ENCODE data around the gene C12orf56.
"Not testable (repeated sequence)": the region's sequence is repeated elsewhere in the genome, so short reads cannot be mapped to it uniquely, and the experiment has no call there.

C12orf56 gene

DNA sequence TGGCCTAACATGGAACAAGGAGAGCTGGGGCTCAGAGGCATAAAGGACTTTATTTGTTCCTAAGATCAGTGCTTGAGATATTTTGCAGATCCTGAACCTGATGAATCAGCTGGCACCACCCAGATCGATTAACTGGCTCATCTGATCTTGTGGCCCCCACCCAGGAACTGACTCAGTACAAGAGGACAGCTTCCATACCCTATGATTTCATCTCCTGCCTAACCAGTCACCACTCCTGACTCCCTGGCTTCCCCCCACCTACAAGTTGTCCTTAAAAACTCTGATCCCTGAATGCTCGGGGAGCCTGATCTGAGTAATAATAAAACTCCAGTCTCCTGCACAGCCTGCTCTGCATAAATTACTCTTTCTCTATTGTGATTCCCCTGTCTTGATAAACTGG lies 5.1 kb downstream of the C12orf56 start:
- no peak for DNase-seq (ENCODE audit: low read depth)

DNA sequence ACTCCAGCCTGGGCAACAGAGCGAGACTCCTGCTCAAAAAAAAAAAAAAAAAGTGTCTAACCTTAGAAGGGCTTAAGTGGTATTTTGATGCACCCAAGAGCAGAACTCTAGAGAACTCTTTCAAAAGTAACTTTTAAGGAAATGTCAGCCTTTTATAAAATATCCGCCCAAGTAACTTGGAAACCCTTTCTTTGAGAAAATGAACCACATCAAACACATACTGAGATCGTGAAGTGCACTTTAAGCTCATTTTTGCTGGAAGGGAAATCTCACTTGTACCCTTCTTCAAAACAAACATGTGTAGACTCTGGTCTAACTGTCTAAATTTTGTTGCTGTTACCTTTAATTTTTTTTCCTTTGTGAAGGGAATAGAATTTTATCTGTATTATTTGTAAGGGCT lies 5.5 kb downstream of the C12orf56 start:
- DNase-seq (ENCODE audit: low read depth), result no peak

DNA sequence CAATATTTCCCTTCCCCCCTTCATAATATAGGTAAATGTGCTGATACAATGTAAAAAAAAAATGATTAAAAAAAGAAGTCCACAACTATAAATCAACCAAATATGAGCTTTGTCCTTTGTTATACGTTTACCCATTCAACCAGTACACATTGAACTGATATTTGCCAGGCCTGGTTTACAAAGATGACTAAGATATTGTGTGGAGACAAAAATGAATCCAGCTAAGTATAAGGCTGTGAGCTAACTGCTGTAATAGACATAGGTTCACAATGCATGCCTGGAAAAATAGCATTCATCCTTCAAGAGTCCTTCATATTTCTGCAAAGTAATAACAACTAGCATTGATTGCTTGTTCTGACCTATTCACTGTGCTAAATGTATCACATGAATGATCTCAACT lies 6.9 kb downstream of the C12orf56 start:
- DNase-seq (ENCODE audit: low read depth), result no peak

DNA sequence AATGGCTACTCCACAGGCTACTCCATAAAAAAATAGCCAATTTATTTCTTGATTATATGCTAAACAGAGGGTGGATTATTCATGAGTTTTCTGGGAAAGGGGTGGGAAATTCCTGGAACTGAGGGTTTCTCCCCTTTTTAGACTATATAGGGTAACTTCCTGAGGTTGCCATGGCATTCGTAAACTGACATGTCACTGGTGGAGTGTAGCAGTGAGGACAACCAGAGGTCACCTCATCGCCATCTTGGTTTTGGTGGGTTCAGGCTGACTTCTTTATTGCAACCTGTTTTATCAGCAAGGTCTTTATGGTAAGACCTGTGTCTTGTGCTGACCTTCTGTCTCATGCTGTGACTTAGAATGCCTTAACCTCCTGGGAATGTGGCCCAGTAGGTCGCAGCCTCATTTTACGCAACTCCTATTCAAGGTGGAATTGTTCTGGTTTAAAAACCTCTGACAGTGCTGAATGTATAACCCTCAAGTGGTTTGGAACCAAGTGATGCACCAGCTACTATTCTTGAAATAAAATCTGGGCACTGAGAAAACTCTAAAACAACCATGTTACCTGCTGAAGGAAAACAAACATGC lies 27.7 kb downstream of the C12orf56 start:
- DNase-seq (ENCODE audit: low read depth), result no peak

DNA sequence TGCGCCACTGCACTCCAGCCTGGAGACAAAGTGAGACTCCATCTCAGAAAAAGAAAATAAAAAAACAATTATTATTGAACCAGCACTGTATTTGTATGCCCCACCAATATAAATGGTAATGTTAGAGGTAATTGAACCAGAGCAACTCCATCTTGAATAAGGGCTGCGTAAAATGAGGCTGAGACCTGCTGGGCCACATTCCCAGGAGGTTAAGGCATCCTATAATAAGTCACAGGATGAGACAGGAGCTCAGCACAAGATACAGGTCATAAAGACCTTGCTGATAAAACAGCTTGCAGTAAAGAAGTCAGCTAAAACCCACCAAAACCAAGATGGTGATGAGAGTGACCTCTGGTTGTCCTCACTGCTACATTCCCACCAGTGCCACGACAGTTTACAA lies 29.4 kb downstream of the C12orf56 start:
- not testable (repeated sequence) for DNase-seq (ENCODE audit: low read depth)

DNA sequence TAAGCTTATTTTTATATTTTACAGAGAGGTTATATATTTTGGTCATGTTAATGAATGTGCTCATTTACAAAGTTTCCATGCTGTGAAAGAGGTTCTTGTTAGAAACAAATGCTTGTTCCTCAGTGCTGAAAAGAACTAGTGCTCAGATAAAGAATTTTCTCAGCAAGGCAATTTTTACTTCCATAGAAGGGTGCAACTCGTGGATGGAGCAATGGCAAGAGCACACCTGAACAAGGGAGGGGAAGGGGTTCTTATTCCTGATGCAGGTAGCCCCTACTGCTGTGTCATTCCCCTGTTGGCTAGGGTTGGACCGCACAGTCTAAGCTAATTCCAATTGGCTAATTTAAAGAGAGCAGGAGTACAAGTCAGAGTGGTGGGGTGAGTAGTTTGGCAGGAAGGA lies 34.3 kb downstream of the C12orf56 start:
- DNase-seq (ENCODE audit: low read depth), result not testable (repeated sequence)

DNA sequence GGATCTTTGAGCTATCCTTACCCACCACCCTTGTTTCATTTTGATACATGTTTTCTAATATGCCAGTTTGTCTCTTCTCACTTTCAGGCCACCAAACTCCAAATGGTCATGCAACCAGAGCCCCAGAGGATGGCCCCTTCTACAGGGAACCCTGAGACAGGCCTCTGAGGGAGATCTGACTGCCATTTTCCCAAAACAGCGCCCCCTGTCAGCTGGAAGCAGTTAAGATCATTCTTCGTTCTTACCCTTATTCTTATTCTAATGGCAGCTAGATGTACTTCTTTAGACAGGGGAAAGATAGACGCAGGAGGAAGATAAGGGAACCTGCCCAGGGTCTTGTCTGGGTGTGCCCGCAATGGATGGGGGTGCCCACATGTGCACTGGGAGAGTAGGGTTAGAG lies 38.4 kb downstream of the C12orf56 start:
- no peak for DNase-seq (ENCODE audit: low read depth)

DNA sequence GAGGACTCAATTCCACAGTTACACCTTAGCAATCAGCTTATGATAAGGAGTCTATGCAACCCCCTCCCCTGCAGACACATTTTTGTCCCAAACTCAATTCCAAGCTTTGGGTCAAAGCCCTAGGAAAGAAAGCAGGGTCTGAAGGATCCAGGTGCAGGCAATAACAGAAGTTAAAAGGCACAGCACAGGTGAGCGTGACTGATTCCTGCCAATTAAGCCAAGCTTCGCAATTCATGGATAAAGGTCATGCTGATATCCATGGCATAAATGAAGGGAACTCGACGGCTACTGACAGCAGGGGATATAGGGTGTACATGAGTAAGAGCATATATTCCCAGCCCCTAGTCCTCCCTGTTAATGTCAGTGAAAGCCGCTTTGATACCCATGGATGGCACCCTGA lies 39.3 kb downstream of the C12orf56 start:
- DNase-seq (ENCODE audit: low read depth), result no peak

DNA sequence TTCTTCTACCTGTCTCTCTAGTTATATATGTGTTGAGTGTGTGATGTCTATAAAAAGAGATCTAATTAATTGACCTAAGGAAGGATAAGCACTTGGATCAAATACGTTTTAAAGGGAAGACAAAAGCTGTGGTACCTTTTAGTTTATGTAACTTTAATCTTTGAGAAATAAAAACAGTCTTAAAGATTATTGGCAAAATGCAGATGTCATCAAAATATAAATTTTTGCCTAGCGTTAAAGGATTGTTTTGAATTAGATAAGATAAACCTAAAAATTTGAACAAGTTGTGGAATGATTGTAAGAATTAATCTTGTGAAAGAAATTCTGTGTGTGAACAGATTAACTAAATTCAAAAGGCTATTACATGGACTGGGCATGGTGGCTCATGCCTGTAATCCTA lies 42.9 kb downstream of the C12orf56 start:
- DNase-seq (ENCODE audit: low read depth), result no peak

DNA sequence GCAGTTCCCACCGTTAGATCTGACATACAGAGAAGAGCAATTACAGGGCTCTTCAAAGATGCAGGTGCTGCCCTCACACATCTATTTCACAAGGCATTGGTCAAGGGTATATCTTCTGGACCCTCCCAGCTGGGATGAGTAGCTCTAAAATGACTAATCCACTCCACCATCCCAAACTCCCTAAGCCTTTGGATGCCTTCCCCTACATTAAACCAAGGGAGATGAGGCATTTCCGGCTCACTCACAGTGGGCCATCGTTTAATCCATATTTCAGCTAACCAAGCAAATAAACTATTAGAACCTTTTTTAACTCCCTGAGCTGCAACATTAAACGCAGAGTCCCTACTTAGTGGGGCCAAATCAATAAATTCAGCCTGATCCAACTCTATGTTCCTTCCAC lies 45.9 kb downstream of the C12orf56 start:
- DNase-seq (ENCODE audit: low read depth), result not testable (repeated sequence)

DNA sequence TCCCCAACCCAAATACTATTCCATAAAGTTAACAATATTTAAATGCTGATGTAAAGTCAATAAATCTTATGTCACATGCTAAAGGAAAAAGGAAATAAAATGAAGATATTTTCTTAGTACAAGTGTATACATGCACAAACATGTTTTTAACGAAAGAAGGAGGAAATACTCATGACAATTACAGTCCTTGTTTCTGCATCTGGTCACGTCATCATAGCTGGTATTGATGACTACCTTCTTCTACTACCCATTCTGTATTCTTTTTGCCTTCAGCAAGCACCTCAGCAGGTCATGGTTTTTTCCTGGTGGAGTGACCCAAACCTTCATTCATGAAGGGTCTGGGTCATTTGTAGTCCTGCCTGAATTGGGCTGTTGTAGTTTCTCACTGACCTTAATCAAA lies 50.0 kb downstream of the C12orf56 start:
- DNase-seq (ENCODE audit: low read depth), result not testable (repeated sequence)

DNA sequence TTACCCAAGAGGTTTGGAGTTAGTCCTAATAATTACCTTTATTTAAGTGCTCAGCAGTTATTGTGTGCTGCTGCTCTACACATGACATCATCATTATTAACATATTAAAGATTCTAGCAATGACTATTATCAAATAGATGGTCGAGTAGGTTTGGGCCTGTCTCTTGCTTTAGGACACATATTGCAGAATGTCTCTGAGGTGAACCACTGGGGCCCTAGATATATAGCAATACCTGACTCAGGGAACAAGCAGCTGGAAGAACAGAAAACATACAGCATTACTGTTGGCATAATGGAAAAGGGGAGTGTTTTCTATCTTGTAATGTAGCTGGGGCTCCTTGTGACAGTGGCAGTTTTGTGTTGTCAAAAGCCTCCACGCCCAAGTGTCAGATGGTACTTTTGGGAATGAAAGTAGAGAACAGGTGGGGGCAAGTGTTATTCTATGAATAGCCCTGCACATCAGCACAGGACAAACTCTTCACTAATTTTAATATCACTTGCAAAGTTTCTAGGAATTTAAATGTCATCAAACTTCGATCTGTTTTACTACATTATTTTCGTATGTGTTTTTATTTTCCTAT lies 54.6 kb downstream of the C12orf56 start:
- no peak for DNase-seq (ENCODE audit: low read depth)

DNA sequence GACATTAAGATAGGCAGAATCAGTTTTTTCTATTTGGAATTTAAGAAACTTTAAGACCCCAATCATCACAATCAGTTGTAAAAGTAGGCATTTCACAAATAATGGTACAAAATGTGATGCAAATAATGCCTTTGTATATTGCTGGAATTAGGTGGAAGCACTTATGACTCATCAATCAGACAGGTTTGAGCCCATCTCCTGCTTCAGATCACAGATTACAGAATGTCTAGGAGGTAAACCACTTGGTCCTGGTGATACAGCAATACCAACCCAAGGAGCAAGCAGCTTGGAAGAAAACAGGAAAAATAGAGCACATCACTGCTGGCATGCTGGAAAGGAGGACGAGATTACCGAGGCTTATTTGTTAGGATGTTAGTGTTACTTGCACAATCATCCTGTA lies 57.6 kb downstream of the C12orf56 start:
- no peak for DNase-seq (ENCODE audit: low read depth)

DNA sequence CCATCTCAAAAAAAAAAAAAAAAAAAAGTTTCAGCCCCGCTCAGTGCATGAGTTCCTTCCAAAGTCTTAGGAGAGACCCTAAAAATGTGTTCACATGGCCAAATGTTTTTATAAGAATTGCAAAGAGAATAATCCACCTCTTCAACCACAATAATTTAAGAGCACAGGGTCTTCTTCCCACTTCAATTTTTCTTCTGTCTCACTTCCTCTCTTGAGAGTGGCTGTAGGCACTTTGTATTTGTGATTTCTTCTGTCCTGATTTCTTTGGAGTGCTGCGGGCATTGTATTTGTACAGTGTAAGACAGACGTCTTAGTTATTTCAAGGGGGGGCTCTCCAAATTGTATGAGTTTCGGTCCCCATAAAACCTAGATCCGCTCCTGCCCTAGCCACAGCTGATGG lies 58.3 kb downstream of the C12orf56 start:
- DNase-seq (ENCODE audit: low read depth), result no peak

DNA sequence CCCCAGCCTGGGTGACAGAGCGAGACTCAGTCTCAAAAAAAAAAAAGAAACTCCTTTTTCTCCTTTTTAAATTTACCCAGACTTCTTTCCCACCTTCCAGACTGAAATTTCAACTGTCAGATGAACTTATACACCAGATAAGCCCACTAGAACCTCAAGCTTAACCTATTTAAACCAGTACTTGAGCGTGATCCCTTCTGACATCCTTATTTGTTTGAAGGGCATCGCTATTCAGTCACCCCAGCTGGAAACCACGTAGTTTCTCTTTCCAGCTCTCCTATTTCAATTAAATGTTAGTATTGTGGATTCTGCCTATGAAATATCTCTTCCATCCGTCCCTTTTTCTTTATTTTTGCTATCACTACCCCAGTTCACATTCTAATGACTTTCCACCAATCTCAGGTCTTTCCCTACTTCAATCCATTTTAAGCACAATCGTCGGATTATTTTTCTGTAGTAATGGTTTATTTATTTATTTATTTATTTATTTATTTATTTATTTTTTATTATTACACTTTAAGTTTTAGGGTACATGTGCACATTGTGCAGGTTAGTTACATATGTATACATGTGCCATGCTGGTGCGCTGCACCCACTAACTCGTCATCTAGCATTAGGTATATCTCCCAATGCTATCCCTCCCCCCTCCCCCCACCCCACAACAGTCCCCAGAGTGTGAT lies 61.4 kb downstream of the C12orf56 start:
- DNase-seq (ENCODE audit: low read depth), result not testable (repeated sequence)

DNA sequence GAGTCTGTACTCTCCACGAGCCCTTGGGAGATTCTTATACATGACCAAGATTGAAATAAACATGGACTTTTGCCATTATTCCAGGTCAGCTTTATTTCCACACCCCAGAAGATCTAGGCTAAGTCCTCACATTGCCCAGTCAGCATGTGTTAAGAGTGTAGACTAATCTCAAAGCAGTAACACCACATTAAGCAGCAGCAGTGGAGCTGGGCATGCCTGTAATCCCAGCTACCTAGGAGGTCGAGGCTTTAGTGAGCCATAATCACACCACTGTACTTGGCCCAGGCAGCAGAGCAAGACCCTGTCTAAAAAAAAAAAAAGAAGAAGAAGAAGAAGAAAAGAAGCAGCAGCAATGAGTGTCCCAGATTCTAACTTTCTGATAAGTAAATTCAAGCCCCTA lies 65.5 kb downstream of the C12orf56 start:
- DNase-seq (ENCODE audit: low read depth), result no peak

DNA sequence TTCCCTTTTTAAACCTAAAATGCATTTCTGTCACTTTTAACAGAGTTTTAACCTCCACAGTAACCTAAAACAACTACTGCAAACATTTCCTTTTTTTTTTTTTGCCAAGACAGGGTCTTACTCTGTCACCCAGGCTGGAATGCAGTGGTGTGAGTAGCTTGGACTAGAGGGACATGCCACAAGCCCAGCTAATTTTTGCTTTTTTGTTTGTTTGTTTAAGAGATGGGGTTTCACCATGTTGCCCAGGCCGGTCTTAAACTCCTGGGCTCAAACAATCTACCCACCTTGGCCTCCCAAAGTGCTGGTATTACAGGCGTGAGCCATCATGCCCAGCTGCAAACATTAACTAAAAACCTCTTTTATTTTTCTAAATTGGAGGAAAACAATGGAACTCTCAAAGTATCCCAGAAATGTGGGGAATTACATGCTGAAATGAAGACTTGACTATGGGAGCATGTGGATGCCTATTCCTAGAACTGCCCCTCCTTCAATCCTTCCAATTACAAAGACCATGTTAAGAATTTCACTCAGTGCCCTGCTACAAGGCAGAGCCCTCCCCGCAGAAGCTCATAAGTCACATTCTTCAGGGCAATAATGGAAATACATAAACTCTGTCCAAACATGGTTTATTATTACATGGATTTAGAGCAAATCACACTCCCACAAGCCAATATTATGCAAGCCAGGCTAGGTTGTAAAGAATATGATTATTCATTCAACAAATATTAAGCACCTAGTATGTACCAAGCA lies 66.9 kb downstream of the C12orf56 start:
- peak; percentile 2 for DNase-seq (ENCODE audit: low read depth)

DNA sequence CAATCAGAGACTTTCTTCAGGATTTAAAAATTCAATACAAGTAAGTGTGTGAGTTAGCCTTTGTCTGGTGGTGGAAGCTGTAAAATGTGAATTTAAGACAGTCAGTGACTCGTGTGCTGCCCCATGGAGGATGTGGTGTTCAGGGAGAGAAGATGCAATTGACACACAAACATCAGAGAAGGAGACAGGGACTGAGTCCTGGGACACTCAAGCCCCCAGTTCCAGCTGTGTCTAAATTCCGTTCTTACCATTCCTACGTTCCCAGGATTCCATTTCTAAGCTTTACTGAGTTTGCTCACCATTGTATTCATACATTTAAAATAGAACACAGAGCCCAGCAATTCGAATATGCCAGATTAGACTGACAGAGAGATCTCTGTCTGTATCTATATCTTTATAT lies 67.6 kb downstream of the C12orf56 start:
- no peak for DNase-seq (ENCODE audit: low read depth)

DNA sequence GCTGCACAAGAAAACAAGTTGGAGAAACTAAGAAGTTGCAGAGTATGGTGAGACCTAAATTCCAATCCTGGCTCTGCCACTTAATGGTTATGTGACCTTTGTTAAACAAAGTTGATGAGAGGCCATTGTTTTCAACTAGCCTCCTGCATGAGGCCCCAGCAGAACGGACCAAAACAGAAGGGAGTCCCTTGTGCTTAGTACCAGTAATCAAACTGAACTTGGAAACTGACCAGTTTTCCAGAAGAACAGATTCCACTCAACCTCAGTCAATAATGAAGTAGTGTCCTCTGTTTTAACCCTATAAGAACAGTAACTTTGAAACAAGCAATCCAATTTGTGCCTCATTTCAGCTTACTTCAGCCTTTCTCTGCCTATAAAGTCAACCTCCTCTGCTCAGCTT lies 69.9 kb downstream of the C12orf56 start:
- DNase-seq (ENCODE audit: low read depth), result no peak

DNA sequence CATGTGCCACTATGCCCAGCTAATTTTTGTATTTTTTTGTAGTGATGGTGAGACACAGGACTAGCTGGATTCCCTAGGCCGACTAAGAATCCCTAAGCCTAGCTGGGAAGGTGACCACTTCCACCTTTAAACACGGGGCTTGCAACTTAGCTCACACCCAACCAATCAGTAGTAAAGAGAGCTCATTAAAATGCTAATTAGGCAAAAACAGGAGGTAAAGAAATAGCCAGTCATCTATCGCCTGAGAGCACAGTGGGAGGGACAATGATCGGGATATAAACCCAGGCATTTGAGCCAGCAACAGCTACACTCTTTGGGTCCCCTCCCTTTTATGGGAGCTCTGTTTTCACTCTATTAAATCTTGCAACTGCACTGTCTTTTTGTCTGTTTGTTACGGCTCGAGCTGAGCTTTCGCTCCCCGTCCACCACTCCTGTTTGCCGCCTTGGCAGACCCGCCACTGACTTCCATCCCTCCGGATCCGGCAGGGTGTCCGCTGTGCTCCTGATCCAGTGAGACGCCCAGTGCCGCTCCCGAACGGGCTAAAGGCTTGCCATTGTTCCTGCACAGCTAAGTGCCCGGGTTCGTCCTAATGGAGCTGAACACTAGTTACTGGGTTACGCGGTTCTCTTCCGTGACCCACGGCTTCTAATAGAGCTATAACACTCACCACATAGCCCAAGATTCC lies 70.9 kb downstream of the C12orf56 start:
- not testable (repeated sequence) for DNase-seq (ENCODE audit: low read depth)

DNA sequence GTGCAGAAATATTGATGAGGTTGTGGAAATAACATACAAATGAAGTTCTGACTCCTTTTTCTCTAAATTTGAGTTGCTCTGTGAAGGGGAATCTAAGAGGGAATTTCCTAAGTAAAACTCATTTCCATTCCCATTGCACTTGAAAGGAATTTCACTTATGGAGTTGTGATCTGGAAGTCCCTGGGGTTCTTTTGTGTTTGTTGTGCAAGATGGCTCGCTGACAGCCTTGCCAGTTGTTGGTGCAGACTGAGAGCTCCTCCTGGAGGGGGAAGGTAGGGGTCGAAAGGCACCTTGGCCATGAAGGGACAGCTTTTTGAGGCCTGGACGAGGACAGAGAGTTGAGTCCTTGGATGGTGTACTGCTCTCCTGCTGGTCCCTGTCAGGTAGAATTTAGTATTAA lies 72.0 kb downstream of the C12orf56 start:
- peak; percentile 40 for DNase-seq (ENCODE audit: low read depth)

DNA sequence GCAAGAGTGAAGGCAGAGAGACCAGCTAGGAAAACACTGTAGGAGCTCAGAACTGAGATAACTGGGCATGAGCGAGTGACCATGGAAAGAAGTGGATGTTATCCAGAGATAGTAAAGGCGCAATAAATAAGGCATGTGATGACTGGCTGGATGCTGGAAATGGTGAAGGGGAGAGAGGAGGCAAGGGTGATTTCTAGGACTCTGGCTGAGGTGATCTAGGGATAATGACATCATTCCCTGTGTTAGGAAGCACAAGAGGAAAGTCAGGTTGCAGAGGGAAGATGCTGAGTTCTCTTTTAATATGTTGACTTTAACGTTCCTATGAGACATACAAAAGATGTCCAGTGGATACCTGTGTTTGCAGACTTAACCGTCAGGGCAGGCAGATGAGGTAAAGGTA lies 78.7 kb downstream of the C12orf56 start:
- DNase-seq (ENCODE audit: low read depth), result no peak

DNA sequence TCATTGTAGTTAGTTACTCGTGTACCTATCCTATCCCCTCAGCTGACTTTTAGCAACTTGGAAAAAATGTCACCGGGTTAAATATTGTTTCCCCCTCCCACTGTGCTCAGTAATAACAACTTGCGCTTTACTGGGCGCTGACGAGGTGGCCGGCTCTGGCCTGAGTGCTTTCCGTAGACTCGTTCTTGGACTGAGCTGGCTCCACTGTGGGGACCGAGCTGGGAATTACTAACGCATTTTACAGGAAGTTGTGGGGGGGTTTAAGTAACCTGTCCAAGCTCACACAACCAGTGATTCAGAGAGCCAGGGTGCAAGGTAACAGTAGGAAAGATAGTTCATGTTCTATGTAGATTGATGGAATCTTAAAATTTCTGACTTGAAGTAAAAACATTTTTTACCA lies 86.0 kb downstream of the C12orf56 start:
- DNase-seq (ENCODE audit: low read depth), result no peak
